Renal pelvis (tissue), 4 donors: ENCODE measurements around the gene ERFE. TPM values are rescaled to one million over a fixed set of nuclear protein-coding genes. Genes with fewer than 3 reads are reported as not detected.

Source experiments
- DNase-seq: peaks from one replicate; pipeline ENCODE4 v3.0.0-alpha.2; 2013
- polyA plus RNA-seq, 3 donors: library from polyadenylated mRNA; unstranded; fragments of 120-200 nt; gene quantifications; one replicate each; pipeline ENCODE4 v1.2.1, GENCODE V29; 2013; ENCODE audit not compliant: insufficient read length in 3 of 3

The ERFE gene
- polyA plus RNA-seq, 3 donors: 6.0 to 8.1 (median 7.3) TPM

GRCh38 chr2:238138331-238139195 lies 20.2 kb upstream of the ERFE start, which contains the start of gene KLHL30:
Gene KLHL30 (plus strand): TSS chr2:238138668. CDS start chr2:238140755, 2,087 bp downstream.
- no peak for DNase-seq

GRCh38 chr2:238139196-238140039 lies 19.4 kb upstream of the ERFE start:
- no peak for DNase-seq

GRCh38 chr2:238140040-238140439 lies 18.7 kb upstream of the ERFE start:
- no peak for DNase-seq

- DNase-seq: no peak
Observed at GRCh38 chr2:238140721-238141540, 17.8 kb upstream of the ERFE start.

GRCh38 chr2:238141541-238142318 lies 17.0 kb upstream of the ERFE start:
- no peak for DNase-seq

GRCh38 chr2:238142382-238143205 lies 16.2 kb upstream of the ERFE start:
- no peak for DNase-seq

- DNase-seq: no peak
Observed at GRCh38 chr2:238143239-238143951, 15.4 kb upstream of the ERFE start.

- DNase-seq: no peak
Observed at GRCh38 chr2:238144262-238144661, 14.5 kb upstream of the ERFE start.

- DNase-seq: no peak
Observed at GRCh38 chr2:238145046-238145445, 13.7 kb upstream of the ERFE start.

DNA sequence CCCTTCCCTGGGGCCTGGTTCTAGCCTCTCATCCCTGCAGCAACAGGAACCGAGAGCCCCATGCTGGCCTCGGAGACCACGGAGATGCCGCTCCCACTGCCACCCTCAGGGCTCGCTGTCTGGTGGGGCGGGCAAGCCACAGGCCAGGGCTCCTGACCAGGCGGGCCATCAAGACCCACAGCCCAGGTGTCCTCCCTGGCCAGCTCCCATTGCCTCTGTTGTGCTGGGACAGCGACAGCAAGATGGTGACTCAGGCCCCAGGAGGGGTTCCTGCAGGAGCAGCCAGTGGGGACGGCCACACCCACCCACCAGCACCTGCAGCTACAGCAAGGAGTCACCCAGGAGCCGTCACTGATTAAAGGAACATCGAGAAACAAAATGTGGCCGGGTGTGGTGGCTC lies 12.9 kb upstream of the ERFE start:
- no peak for DNase-seq

DNA sequence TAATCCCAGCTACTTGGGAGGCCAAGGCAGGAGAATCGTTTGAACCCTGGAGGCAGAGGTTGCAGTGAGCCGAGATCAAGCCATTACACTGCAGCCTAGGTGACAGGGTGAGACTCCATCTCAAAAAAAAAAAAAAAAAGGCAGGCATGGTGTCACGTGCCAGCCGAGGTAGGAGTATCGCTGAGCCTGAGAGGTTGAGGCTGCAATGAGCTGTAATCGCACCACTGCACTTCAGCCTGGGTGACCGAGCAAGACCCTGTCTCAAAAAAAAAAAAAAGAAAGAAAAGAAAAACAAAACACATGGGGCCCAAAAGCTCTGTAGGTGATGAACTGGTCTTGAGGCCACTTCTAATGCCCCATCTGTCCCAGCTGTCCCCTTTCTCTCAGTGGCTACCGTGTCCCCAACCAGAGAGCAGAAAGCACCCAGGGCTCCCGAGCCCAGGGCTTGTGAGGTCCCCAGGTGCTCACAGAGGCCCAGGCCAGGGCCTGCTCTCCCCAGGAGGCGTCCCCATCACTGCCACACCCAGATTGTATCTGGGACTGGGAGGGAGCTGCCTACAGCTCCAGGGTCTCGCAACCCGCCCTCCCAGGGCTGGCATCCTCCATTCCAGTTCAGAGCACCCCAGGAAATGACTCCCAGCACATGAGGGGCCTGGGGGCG lies 11.8 kb upstream of the ERFE start:
- no peak for DNase-seq

DNA sequence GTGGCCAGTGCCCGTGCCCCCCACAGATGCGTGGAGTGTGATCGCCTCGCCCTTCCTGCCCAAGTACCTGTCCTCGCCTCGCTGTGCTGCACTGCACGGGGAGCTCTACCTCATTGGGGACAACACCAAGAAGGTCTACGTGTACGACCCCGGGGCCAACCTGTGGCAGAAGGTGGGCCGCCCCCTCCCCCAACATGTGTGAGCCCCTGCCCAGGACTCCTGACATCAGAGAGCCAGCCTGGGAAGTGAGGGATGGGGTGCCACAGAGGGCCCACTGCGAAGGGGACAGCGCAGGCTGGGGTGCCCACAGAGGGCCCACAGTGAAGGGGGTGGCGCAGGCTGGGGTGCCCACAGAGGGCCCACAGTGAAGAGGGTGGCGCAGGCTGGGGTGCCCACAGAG lies 9.8 kb upstream of the ERFE start:
- DNase-seq: no peak

- no peak for DNase-seq
Observed at GRCh38 chr2:238149841-238150572, 8.8 kb upstream of the ERFE start.

DNA sequence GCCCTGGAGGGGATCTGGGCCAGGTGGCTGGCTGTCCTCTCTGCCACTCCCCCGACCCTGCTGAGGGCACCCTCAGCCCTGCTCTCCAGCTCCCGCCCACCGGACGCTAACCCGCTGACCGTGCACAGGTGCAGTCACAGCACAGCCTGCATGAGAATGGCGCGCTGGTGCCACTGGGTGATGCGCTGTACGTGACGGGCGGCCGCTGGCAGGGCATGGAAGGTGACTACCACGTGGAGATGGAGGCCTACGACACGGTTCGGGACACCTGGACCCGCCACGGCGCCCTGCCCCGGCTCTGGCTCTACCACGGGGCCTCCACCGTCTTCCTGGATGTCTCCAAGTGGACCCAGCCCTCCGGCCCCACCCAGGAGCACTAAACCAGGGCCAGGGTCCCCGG lies 8.1 kb upstream of the ERFE start:
- no peak for DNase-seq

GRCh38 chr2:238151205-238151604 lies 7.6 kb upstream of the ERFE start:
- no peak for DNase-seq

DNA sequence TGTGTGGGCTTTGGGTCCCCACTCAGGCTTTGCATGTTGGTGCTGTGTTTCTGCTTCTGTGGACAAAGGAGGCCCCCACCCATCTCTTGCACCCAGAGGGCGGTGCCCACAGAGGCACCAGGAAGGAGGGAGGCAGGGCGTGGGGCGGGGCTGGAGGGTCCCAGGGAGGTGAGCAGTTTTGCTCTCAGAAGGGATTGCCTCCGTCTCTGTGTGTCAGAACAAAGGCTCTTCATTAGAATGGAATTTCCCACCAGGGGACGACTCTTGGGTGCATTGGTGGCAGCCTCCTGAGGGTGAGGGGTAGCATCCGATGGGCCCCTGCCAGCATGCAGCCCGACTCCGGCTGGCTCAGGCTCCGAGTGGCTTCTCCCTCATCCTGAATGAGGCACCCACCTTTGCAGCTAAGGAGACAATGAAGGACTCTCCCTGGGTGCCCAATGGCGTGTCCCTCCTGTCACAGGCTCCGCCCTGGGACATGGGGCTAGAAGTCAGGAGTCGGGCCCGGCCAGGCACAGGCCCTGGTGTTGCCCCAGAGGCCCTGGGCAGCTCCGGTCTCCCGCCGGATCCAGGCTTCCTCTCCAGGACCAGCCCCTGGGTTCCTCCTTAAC lies 7.0 kb upstream of the ERFE start:
- no peak for DNase-seq

GRCh38 chr2:238152771-238153688 lies 5.7 kb upstream of the ERFE start:
- no peak for DNase-seq
